NCI-H146 treated with DMSO at 0.1 percent for 48 hours (cell line): Measurements from ENCODE around the gene EGFLAM.
"Not testable (repeated sequence)": the region's sequence is repeated elsewhere in the genome, so short reads cannot be mapped to it uniquely, and the experiment has no call there.

Experiments
- DNase-seq: peaks from one replicate; lab custom pipeline; 2025; ENCODE audit not compliant: unreplicated experiment; lab: John Stamatoyannopoulos, UW

The EGFLAM gene

DNA sequence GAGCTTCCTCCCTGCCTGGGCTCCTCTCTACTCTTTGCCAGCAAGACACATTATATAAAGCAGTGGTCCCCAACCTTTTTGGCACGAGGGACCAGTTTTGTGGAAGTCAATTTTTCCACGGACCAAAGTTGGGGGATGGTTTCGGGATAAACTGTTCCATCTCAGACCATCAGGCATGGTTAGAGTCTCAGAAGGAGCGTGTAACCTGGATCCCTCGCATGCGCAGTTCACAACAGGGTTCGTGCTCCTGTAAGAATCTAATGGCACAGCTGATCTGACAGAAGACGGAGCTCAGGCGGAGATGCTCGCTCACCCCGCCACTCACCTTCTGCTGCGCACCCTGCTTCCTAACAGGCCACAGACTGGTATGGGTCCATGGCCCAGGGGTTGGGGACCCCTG lies 155.3 kb downstream of the EGFLAM start:
- no peak for DNase-seq

GRCh38 chr5:38414348-38414747 lies 156.0 kb downstream of the EGFLAM start:
- DNase-seq: no peak

- not testable (repeated sequence) for DNase-seq
These were observed 157.4 kb downstream of the EGFLAM start for GRCh38 chr5:38415772-38416171.

DNA sequence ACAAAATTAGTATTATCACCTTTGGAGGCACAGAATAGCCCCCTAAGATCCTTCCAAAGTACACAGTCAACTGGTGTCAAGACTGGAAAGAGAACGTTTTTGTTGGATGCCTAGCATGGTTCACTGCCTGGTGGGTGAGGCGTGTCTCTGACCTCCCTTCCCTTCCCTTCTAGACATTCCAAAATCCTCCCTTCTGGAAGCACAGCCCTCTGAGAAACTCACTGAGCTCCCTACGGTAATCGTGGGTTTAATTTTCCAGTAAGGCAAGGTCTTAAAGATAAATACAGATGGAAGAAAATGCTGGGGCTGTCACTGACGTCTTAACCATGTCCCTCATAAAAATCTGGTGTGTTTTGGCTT lies 159.3 kb downstream of the EGFLAM start:
- no peak for DNase-seq

DNA sequence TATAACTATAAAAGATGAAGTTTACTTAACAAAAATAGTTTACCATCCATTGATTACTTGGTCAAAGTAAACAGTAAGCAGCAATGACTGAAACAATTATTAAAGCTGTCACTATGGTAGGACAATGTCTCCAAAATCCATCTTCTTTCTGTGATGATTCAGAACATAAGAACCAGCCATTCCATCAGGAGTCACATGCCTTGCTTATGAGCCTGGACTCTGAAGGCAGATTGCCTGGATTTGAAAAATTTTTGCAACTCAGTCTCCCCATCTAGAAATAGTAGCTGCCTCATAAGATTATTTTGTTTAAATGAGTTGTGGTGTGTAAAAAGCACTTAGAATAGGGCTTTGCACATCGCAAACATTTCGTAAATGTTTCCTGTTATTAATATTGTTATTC lies 161.9 kb downstream of the EGFLAM start:
- no peak for DNase-seq

GRCh38 chr5:38420691-38421390 lies 162.5 kb downstream of the EGFLAM start:
- DNase-seq: no peak

DNA sequence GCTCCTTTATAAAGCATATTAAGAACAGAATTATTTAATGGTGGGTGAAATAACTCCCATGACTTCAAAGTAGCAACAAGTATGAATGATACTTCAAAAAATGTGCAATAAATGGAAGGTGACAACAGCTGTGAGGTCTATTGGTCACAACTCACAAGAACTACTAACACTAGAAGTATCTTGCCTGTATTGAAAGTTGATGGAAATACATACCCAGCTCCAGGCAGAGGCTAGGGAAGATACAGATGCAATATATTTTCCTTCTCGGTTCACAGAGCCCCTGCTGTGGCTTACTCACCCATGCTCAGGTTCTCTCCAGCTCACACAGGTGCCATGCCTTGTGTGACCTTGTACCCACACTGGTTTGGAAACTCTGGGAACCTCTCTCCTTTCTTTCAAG lies 164.3 kb downstream of the EGFLAM start:
- no peak for DNase-seq

- DNase-seq: no peak
These were observed 165.2 kb downstream of the EGFLAM start for GRCh38 chr5:38423276-38424147.

- DNase-seq: no peak
These were observed 166.0 kb downstream of the EGFLAM start for GRCh38 chr5:38424148-38425060.

- DNase-seq: no peak
These were observed 168.1 kb downstream of the EGFLAM start for GRCh38 chr5:38426490-38426889.

DNA sequence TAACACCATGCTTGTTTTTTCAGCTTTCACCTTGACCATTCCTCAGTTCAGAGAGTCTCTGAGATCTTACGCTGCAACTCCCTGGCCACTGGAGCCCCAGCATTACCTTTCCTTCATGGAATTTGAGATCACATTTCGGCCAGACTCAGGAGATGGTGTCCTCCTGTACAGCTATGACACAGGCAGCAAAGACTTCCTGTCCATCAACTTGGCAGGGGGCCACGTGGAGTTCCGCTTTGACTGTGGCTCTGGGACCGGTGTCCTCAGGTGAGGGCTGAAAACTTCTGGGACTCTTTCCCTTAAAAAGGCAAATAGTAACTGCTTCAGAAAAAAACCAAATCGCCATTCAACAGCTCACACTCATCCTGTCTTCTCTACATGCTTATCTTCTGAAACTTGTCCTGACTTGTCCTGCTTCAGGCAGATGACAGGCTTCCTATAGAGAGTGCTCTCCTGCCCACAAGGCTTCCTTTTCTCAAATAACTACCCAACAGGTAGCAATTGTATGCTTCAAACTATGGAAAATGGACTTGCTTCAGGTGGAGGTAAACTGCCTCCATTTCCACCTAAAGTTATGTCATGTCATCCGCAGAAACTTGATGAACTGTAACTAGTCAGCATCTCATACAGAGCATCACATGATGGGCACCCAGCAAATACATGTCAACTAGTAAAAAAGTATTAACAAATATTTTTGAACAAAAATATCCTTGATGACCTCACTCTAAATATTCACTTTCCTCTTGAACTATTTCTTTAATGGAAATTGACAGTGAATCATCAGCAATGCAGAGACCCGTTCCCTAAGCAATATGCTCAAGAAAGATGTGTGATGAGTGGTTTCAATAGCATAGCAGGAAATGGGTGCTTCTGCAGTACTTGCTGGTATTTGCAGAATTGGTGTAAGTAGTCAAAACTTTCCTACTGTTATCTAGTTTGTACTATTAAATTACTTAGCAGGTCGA lies 168.9 kb downstream of the EGFLAM start:
- DNase-seq: no peak

DNA sequence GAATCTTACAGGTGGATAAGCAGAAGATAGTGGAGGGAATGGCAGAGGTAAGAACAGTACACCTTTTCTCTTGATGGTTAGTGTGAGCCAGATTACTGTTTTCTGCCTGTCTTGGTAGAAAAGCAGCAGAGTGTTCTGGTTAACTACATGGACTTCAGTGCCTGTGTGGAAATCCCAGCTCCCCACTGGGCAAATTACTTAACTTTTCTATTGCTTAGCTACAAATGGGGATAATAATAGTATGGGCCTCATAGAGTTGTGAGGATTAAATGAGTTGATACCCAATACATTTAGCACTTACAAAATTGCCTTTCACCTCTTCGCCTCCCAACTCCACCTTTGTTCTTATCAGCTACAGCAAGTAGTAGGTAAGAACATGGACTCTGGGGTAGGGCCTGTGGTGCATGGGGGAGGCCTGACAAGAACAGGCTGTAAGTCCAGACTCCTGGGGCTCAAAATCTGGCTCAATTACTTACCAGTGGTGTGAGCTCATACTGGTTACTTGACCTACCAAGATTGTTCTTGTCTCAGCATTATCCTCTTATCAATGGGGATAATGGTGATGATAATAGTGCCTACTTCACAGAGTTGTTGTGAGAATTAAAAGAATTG lies 173.0 kb downstream of the EGFLAM start:
- no peak for DNase-seq

DNA sequence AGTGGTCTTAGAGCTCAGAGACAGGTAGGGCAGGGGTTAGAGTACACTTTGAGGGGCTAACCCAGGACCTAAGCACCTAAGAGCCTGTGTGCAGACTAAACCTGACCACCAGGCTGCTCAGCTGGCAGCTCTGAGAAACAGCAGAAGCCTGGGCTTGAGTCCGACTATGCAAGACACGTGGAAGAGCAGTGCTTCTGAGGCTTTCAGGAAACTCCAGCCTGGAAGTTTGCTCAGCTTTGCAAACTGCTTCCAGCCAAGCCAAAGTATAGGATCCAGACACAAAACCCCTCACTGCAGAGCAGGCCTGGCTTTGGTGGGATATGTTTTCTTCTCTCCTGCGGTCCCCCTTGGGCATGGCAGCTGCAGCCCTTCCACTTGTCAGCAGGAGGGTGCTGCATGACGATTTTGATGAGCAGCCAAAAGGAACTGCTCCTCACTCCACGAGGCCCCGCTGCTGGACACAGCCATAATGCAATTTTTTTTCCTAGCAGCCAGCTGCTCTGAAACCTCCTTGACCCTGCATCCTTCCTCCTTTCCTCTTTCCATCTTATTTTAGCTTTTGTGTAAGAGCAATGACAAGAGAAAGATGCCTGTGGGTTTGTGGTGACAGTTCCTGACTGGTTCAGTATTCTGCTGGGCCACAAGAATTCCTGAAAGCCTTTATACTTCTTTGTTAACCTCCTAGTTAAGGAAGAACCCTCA lies 175.0 kb downstream of the EGFLAM start:
- no peak for DNase-seq

DNA sequence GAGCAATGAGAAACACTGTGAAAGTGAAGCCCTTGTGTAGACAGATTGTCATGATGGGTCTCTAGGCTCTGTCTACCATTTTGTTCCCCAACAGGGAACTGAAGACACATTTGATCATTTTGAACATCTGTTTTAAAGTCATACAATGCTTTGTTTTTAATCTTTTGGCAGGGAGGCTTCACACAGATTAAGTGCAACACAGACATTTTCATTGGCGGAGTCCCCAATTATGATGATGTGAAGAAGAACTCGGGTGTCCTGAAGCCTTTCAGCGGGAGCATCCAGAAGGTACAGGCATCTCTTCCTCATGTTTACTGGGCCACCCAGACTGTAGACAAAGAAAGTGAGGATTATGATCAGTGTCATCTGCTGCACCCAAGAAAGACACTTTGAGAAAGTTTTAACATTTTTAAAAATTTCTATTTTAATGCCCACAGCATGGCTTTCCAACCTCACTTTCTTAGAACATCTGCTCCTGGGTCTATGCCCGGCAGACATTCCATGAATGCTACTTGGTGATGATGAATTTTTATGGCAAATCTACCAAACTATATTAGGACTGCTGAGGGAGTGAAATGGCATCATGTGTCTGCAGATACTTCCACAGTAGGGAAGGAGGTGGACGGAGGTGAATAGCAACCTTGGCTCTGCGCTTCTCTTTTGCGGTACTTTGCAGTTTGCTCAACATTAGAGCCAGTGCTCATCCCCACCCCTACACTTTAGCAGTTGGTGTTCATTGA lies 176.8 kb downstream of the EGFLAM start:
- no peak for DNase-seq

- DNase-seq: no peak
These were observed 180.4 kb downstream of the EGFLAM start for GRCh38 chr5:38438757-38439156.

DNA sequence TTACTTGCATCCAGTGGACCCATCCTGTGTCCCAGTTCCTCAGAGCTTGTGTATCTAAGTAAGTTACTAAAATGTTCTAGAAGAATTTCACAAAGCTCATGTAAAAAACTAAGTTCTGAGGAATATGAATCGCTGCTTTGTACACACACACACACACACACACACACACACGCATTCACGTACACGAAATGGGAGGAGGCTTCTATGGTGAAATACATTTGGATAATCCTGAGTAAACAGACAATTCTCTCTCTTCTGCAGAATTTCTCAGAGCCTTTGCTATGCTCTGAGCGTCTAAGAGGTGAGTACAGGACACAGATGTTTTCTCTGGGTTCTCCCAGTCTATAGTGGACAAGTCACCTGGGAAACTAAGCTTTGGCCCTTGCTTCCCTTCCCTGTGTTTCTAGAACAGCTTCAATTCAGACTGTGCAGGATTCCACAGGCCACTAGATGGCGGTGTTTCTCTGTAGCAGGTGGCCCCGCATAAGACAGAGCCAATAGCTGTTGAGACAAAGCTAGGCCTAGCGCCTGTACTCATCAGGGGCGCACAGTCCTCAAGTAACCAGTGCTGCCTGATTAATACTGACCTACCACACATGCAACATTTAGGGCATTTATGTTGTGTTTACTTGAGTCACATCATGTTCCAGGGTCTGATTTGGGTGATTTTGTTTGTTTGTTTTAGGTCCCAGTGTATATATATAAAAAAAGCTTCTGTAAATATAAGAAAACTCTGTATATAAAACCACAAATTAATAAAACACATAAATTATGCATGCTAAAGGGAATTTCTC lies 183.3 kb downstream of the EGFLAM start:
- DNase-seq: peak; percentile 55

- DNase-seq: no peak
These were observed 183.9 kb downstream of the EGFLAM start for GRCh38 chr5:38442247-38442573.

- no peak for DNase-seq
These were observed 185.0 kb downstream of the EGFLAM start for GRCh38 chr5:38443390-38443789.
